K562 (cell line): ENCODE data around the gene IFFO2. TPM values are rescaled to one million over a fixed set of nuclear protein-coding genes. Genes with fewer than 3 reads are reported as not detected.

ENCODE experiments used
- BDP1 ChIP-seq: IDR thresholded peaks from 3 replicates; pipeline ENCODE4 v1.6.1; 2011; ENCODE audit not compliant: insufficient read length, insufficient read depth
- CEBPZ ChIP-seq: fragments of 150-350 bp; IDR thresholded peaks from 2 replicates; pipeline ENCODE4 v1.6.1; 2014; ENCODE audit warnings: low read depth, mild to moderate bottlenecking, low read length, borderline replicate concordance
- DACH1 ChIP-seq: fragments of 450-650 bp; IDR thresholded peaks from 2 replicates; pipeline ENCODE4 v1.6.1; 2018; ENCODE audit not compliant: partially characterized antibody
- DIDO1 ChIP-seq: fragments of 450-650 bp; IDR thresholded peaks from 2 replicates; pipeline ENCODE4 v1.6.1; 2016; ENCODE audit warnings: low read depth, missing biosample characterization, missing genetic modification characterization
- EZH2 ChIP-seq: IDR thresholded peaks from 2 replicates; pipeline ENCODE4 v1.6.1; 2012; ENCODE audit warnings: low read depth, mild to moderate bottlenecking, inconsistent platforms, low read length, borderline replicate concordance
- FOXJ3 ChIP-seq: sonication (generic); formaldehyde crosslinking; IDR thresholded peaks from 2 replicates; pipeline ENCODE4 v1.4.0; 2020; ENCODE audit warnings: mild to moderate bottlenecking, missing genetic modification reagents
- HNRNPK ChIP-seq: fragments of 200-400 bp; formaldehyde crosslinking; IDR thresholded peaks from one replicate; pipeline ENCODE4 v1.6.1; 2018; ENCODE audit warnings: mild to moderate bottlenecking, low read depth, low read length; ENCODE audit not compliant: poor library complexity, severe bottlenecking
- MEF2D ChIP-seq: conservative IDR thresholded peaks from 2 replicates; pipeline ENCODE4 v1.6.1; 2016; ENCODE audit warnings: low read depth, missing genetic modification characterization, missing compliant biosample characterization
- NFIC ChIP-seq: fragments of 450-650 bp; IDR thresholded peaks from 2 replicates; pipeline ENCODE4 v1.6.1; 2017; ENCODE audit warnings: mild to moderate bottlenecking, inconsistent platforms
- NR1H2 ChIP-seq: sonication (generic); formaldehyde crosslinking; IDR thresholded peaks from 2 replicates; pipeline ENCODE4 v1.4.0; 2020; ENCODE audit warnings: mild to moderate bottlenecking, missing genetic modification reagents
- POLR2G ChIP-seq: fragments of 200-400 bp; formaldehyde crosslinking; IDR thresholded peaks from 2 replicates; pipeline ENCODE4 v1.6.1; 2017; ENCODE audit warnings: low read depth, mild to moderate bottlenecking, antibody characterized with exemption, low read length, moderate library complexity
- PREB ChIP-seq: sonication (generic); formaldehyde crosslinking; IDR thresholded peaks from 2 replicates; pipeline ENCODE4 v1.8.1; 2023; ENCODE audit warnings: mild to moderate bottlenecking, missing genetic modification reagents
- RBM39 ChIP-seq: fragments of 200-400 bp; formaldehyde crosslinking; optimal IDR thresholded peaks from 2 replicates; pipeline ENCODE3; 2018; ENCODE audit warnings: low read depth, low read length
- SMAD4 ChIP-seq: fragments of 250-450 bp; sonication (Bioruptor Pico); conservative IDR thresholded peaks from 2 replicates; pipeline ENCODE4 v1.8.0; 2021; ENCODE audit warnings: inconsistent platforms, mild to moderate bottlenecking, moderate library complexity
- ZBTB5 ChIP-seq: fragments of 450-650 bp; IDR thresholded peaks from 2 replicates; pipeline ENCODE4 v1.6.1; 2017; ENCODE audit warnings: antibody characterized with exemption
- ZHX1 ChIP-seq: fragments of 150-350 bp; conservative IDR thresholded peaks from 2 replicates; pipeline ENCODE4 v1.6.1; 2014; ENCODE audit warnings: low read length
- ZKSCAN3 ChIP-seq: fragments of 250-450 bp; sonication (Bioruptor Pico); IDR thresholded peaks from 2 replicates; pipeline ENCODE4 v1.4.0; 2020
- ZNF224 ChIP-seq: sonication (generic); formaldehyde crosslinking; IDR thresholded peaks from 2 replicates; pipeline ENCODE4 v1.8.0; 2022; ENCODE audit warnings: mild to moderate bottlenecking, missing genetic modification reagents
- ZNF436 ChIP-seq: fragments of 250-450, 450-650 bp; sonication (Bioruptor Pico); formaldehyde crosslinking; IDR thresholded peaks from 2 replicates; pipeline ENCODE4 v1.7.0; 2020; ENCODE audit warnings: mild to moderate bottlenecking
- polyA plus RNA-seq, 8 experiments: library from polyadenylated mRNA; depleted of rRNA in 4 of 8; stranded (reverse) in 5 of 8; unstranded in 3 of 8; fragments of >200 nt; fragmentation: Nextera tagmentation in 2 of 8; fragmentation: Illumina TruSeq in 1 of 8; extraction: Ambion mirVana in 2 of 8; extraction: Trizol in 1 of 8; gene quantifications; 2 replicates each; pipeline versions ENCODE4 v1.2.1 to v1.2.3, GENCODE V29; 2011 to 2014; ENCODE audit warnings: inconsistent platforms in 1 of 8, missing spikeins in 1 of 8
- total RNA-seq, 7 experiments: library from RNA; depleted of rRNA in 6 of 7; stranded (reverse); fragments of >200 nt in 6 of 7; fragmentation: Illumina TruSeq in 2 of 7; extraction: Trizol in 2 of 7; gene quantifications; 2 replicates each; pipeline versions ENCODE4 v1.2.1 to v1.2.3, GENCODE V29; 2011 to 2021; ENCODE audit warnings: low replicate concordance in 1 of 7

The IFFO2 gene
- total and polyA plus RNA-seq, 9 of the 15 experiments (the other 6 are each of a cell fraction or from before 2014, with no cell fraction given), result 0.15 to 1.0 (median 0.44) TPM; not detected in 2

DNA sequence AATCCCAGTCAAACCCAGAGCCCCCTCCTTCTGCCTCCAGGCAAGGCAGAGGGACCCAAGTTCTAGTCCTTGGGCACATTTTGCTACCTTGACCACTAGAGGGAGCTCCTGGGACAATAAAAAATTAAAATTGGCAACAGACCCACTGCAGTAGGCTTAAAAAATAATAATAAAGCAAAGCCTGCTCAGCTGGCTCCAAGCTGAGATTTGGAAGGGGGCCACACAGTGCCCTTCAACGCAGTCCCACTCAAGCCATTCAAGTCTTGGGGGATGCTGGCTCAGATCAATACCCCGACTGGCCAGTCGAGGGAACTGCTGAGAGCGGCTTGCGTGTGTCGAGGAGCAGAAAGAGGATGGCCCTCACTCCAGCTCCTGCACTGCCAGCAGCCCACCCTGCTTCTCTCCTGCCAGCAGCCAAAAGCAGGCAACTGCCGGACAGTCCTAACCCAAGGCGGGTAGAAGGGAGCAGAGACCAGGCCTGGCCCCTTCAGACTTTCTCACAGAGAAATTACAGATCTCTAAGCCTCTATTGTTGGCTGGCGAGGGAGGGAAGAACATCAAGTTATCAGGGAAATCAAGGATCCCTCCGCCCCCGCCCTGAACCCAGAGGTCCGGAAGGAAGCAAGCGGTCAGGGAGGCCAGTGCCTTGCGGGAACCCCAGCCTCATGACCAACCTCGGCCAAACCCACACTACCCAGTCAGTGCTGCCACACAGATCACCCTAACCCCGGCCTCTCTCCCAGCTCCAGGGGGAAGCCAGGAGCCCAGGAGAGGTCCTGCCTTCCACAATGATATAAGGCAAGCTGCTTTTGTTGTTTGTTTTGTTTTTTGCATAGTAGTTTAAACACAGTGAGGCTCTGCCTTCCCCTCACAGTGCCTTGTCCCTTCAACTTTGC is 49.2 kb downstream of the IFFO2 start (continued):
- TF ChIP-seq ZBTB5 (no peak), ZNF436 (no peak), BDP1 (no peak), HNRNPK (no peak), CEBPZ (no peak), DACH1 (no peak), DIDO1 (no peak), ZKSCAN3 (no peak), MEF2D (tag) (0 out of 2 replicates have a peak, but pooled peaks have one; percentile 29), NR1H2 (CRISPR knock-in tag) (peak; percentile 70; the same call in 1 of the 2 replicates), RBM39 (no peak), POLR2G (peak; percentile 74), ZNF224 (no peak), FOXJ3 (CRISPR knock-in tag) (no peak), SMAD4 (CRISPR knock-in tag) (peak; percentile 78), ZHX1 (no peak), NFIC (peak; percentile 58), PREB (CRISPR knock-in tag) (no peak), EZH2 (no peak)
